Measurements from ENCODE around the gene MORC3.
A peak's percentile ranks its signal among the peaks of the same experiment; 100 is the strongest.

The MORC3 gene

GRCh38 chr21:36420571-36421339 is 100.8 kb downstream of the MORC3 start:
- in situ Hi-C loops (cut with MboI; ENCODE audit: low pct_unique_long_range_greater_than_20kb, low sequenced_read_pairs, unreplicated experiment): no loop called here
- DNase-seq (ENCODE audit: low spot score): no peak
- TF ChIP-seq CTCF (IDR thresholded peaks at IDR 0.05; ENCODE audit: extremely low read depth, insufficient read depth, missing control alignments): no peak

- in situ Hi-C loops (cut with MboI; ENCODE audit: low pct_unique_long_range_greater_than_20kb, low sequenced_read_pairs, unreplicated experiment): no loop called here
- TF ChIP-seq CTCF (IDR thresholded peaks at IDR 0.05; ENCODE audit: extremely low read depth, insufficient read depth, missing control alignments): peak; percentile 79
- peak; percentile 74 for DNase-seq (ENCODE audit: low spot score)
Measured at GRCh38 chr21:36422279-36423098, 102.5 kb downstream of the MORC3 start.

- TF ChIP-seq CTCF (IDR thresholded peaks at IDR 0.05; ENCODE audit: extremely low read depth, insufficient read depth, missing control alignments): no peak
- no peak for DNase-seq (ENCODE audit: low spot score)
- in situ Hi-C loops (cut with MboI; ENCODE audit: low pct_unique_long_range_greater_than_20kb, low sequenced_read_pairs, unreplicated experiment): no loop called here
Measured at GRCh38 chr21:36423771-36424433, 103.9 kb downstream of the MORC3 start.

GRCh38 chr21:36424592-36424991 is 104.6 kb downstream of the MORC3 start:
- no peak for TF ChIP-seq CTCF (IDR thresholded peaks at IDR 0.05; ENCODE audit: extremely low read depth, insufficient read depth, missing control alignments)
- DNase-seq (ENCODE audit: low spot score): no peak
- in situ Hi-C loops (cut with MboI; ENCODE audit: low pct_unique_long_range_greater_than_20kb, low sequenced_read_pairs, unreplicated experiment): no loop called here

GRCh38 chr21:36425286-36425685 is 105.3 kb downstream of the MORC3 start:
- no peak for TF ChIP-seq CTCF (IDR thresholded peaks at IDR 0.05; ENCODE audit: extremely low read depth, insufficient read depth, missing control alignments)
- no peak for DNase-seq (ENCODE audit: low spot score)
- in situ Hi-C loops (cut with MboI; ENCODE audit: low pct_unique_long_range_greater_than_20kb, low sequenced_read_pairs, unreplicated experiment): no loop called here
